ENCODE measurements around the gene SDR39U1. TPM values are rescaled to one million over a fixed set of nuclear protein-coding genes. Genes with fewer than 3 reads are reported as not detected.

The SDR39U1 gene
- total RNA-seq, 2 donors from 2014 or later, result 36.6 to 45.7 TPM

DNA sequence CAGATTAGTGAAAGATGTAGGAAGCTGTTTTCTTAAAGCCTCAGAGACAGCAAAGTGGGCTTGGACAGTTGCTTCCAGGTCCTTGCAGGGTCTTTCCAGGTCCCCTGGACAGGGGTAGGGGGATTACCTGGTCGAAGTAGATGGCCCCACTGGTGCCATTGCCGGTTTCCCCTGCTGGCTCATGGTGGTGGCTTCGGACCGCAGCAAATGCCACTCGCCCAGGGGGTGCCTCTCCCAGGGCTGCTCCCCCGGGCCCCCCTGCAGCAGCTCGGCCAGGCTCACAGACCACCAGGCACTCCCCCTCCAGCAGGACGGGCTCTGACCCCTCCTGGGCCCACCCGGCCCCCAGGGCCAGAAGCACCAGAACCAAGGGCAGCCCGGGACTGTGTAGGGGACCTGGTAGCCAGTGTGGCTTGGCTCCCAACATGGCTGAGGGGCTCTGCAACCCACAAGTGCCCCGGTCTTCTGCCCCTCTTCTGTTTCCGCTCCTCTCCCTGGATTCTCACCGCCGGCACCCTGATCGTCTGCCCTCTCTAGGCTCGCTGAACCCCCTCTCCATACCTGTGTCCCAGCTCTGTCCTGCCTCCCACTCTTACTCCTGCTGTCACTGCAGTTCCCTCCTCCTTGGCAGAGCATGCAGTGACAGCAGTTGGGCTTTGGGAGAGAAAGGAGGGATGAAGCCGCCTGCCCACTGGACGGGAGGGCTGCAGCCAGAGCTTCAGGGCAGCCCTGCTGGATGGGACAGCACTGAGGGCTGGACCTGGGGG, 13.8 kb downstream of the SDR39U1 start:
- Mint-ChIP-seq H3K27ac (peak overlapping the region; percentile 96), H3K27me3 (no peaks in the 10 kb centered on the region), H3K9me3 (peaks cover 3% of the 10 kb centered on the region), H3K4me3 (peak overlapping the region; percentile 84), H3K4me1 (peaks cover 35% of the 10 kb centered on the region), H3K36me3 (ENCODE audit: low read depth) (peaks cover 35% of the 10 kb centered on the region)
- no peak for ATAC-seq (replicated peaks)

DNA sequence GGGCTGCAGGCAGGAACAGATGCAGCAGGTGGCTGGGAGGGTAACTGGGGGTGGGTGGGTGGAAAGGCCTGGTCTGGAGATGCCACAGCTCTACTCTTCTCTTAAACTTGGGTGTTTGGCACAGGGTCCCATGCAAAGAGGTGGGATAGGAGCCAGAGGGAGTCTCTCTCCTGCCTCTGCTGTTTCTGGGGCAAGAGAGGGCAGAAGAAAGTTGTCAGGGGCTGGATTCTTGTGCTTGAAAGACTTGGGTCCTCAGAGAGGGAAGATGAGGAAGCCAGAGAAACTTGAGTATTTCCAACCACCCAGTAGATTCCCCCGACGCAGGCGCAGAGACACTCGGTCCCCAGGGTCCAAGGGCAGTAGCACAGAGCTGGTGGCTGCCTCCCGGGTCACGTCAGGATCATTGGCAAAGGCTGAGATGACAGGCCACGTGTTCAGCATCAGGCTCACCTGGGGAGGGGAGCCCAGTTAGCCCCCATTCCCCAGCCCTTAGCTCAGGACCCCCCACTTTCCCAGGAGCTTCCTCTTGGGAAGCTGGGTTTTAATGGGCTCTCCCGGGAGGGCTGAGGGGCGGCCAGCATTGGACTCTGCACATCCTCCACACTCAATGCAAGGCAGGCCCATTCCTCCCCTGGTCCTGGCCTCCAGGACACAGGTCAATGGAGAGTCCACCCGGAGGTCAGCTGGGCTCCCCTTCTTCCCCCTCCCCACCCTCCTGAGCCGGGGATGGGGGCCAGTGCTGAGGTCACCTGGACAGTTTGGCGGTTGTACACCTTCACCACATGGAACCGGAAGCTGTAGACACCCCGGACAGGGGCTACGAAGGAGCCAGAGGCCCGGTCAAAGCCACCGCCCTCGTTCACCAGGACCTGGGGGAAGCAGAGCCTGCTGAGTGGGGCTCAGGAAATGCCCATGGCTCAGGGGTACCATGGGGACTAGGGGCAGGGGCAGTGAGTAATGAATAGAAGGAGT, 14.8 kb downstream of the SDR39U1 start:
- Mint-ChIP-seq H3K27ac (peak overlapping the region; percentile 79), H3K27me3 (no peaks in the 10 kb centered on the region), H3K4me1 (peaks cover 35% of the 10 kb centered on the region), H3K36me3 (ENCODE audit: low read depth) (peaks cover 25% of the 10 kb centered on the region), H3K4me3 (peak overlapping the region; percentile 84), H3K9me3 (peaks cover 3% of the 10 kb centered on the region)
- ATAC-seq (replicated peaks), result no peak

DNA sequence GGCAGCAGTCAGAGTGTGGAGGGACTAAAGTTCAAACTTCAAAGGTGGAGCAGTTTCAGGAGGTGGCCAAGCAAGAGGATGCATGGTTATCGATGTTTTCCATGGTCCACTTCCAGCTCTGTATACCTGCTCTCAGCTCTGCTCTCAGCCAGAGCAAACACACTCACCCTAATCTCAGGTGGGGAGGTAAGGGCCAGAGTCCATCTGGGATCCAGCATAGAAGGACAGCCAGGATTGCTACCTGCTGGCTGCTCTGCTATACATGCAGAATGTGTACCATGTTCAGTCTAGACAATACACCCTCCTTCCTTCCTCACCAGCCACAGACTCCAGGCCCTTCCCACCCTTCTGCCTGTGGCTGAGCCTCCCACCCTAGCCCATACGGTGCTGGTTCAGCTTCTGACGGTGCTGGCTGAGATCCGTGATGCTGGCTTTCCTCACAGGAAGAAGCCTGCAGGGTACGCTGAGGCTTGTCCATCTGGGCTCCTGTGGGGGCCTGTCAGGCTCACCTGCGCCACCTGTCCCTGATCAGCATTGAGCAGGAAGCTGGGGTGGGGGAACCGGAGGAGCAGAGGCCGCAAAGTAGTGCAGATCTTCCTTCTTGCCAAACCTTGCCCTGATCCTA, 15.6 kb downstream of the SDR39U1 start:
- peaks cover 34% of the 10 kb centered on the region for H3K4me1 Mint-ChIP-seq

DNA sequence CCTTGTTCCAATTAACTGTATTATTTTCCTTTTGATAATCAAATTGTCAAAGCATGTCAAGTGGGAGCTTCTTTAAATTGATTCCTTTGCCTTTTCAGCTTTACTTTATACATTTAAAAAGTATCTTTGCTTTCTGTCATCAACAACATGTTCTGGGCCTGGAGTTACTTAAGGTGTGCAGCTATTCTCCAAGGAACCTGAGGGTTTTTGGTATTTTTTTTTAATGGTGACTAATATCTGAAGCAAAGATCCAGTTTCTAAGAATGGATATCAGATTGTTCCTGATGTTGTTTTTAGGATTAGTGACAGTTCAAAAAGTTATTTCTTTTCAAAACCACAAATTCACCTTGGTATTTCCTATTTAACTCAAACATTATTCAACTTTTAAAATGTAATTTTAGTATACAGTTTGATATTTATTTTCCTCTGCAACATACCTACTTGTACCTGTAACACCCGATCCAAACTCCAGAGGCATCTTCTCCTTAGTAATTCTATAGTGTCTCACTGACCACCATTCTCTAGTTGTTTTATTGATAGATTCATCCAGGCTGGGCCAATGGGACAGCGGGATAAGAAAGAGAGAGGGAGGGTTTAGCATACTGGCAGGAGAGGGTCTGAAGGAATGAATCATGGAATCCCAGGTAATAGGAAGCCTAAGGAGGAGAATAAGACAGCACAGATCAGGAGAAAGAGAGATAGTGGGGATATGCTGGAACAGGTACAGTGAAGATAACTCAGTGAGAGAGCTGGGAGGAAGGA, 16.2 kb downstream of the SDR39U1 start:
- peak overlapping the region; percentile 63 for H3K4me3 Mint-ChIP-seq
- peaks cover 27% of the 10 kb centered on the region for H3K4me1 Mint-ChIP-seq
- H3K36me3 Mint-ChIP-seq (ENCODE audit: low read depth), result peaks cover 11% of the 10 kb centered on the region
- H3K27me3 Mint-ChIP-seq, result no peaks in the 10 kb centered on the region
- peak overlapping the region; percentile 79 for H3K27ac Mint-ChIP-seq
- peaks cover 3% of the 10 kb centered on the region for H3K9me3 Mint-ChIP-seq
- ATAC-seq (replicated peaks), result no peak

More for the DNA sequence above, 15.6 kb downstream of the SDR39U1 start:
- Mint-ChIP-seq H3K27me3 (no peaks in the 10 kb centered on the region), H3K4me3 (peak overlapping the region; percentile 63), H3K36me3 (ENCODE audit: low read depth) (peaks cover 18% of the 10 kb centered on the region), H3K27ac (peak overlapping the region; percentile 79), H3K9me3 (peaks cover 3% of the 10 kb centered on the region)
- ATAC-seq (replicated peaks), result no peak

DNA sequence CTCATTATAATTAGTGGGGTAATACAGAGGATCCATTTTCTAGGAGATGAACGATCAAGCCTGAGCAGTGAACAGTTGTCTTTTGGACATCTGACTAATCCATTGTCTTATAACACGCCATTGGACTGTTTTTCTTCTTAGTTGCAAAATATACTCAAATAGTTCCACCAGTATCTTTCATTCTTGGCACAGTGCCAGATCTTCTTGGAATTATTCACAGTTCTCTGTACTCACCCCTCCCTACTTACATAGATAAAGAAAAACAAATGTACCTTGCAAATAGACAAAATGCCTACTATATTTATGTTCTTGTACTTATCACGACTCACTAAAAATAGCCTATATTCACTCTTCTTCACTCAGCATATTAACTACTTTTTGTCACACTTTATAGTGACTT, 16.9 kb downstream of the SDR39U1 start:
- peaks cover 23% of the 10 kb centered on the region for H3K4me1 Mint-ChIP-seq
- H3K9me3 Mint-ChIP-seq, result peaks cover 3% of the 10 kb centered on the region
- no peaks in the 10 kb centered on the region for H3K27me3 Mint-ChIP-seq
- H3K36me3 Mint-ChIP-seq (ENCODE audit: low read depth), result peaks cover 5% of the 10 kb centered on the region
- ATAC-seq (replicated peaks), result peak; percentile 2
- peak overlapping the region; percentile 63 for H3K4me3 Mint-ChIP-seq
- peak overlapping the region; percentile 79 for H3K27ac Mint-ChIP-seq

DNA sequence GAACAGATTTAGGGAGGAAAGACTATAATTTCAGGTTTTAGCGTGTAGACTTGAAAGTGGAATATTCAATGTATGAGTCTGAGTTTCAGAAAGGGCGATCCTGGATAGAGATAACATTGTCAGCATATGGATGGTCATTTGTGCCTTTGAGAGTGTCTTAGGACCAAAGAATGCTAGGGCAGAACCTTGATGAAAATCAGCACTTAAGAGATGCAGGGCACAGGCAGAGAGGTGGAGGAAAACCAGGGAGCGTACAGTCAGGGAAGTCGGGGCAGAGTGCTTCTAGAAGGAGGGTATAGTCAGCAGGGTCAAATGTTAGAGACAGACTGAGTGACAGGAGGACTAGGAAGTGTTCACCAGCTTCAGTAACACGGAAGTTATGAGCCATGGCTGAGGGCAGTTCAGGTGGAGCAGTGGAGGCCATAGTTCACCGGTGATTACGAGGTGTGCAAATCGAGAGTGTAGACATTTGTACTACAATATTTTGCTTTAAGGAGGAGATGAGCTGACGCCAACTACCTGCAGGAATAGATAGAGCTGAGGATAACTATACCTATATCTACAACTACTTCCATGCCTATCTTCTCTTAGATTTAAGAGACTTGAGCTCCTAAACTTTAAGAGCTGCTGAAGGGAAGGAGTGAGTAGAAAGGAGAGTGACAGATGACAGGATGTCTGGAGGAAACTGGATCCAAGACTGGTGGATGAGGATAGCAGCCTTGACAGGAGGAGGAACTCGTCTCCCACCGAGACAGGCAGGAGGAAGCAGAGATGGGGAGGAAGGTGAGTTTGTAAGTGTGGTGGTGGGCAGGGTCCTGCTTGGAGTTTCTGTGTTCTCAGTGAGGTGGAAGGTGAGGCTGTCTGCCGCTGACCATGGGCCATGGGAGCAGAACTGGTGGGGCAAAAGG, 19.6 kb downstream of the SDR39U1 start:
- peaks cover 3% of the 10 kb centered on the region for H3K9me3 Mint-ChIP-seq
- peak; percentile 35 for ATAC-seq (replicated peaks)

GRCh38 chr14:24422261-24422660, 20.3 kb downstream of the SDR39U1 start:
- H3K36me3 Mint-ChIP-seq (ENCODE audit: low read depth), result no peaks in the 10 kb centered on the region
- no peak overlapping the region for H3K4me3 Mint-ChIP-seq
- peaks cover 4% of the 10 kb centered on the region for H3K27me3 Mint-ChIP-seq
- H3K4me1 Mint-ChIP-seq, result peaks cover 17% of the 10 kb centered on the region
- no peak overlapping the region for H3K27ac Mint-ChIP-seq
- H3K9me3 Mint-ChIP-seq, result peaks cover 3% of the 10 kb centered on the region
- ATAC-seq (replicated peaks), result no peak

More for the DNA sequence above, 19.6 kb downstream of the SDR39U1 start:
- no peak overlapping the region for H3K4me3 Mint-ChIP-seq
- H3K27ac Mint-ChIP-seq, result no peak overlapping the region
- peaks cover 17% of the 10 kb centered on the region for H3K4me1 Mint-ChIP-seq
- H3K27me3 Mint-ChIP-seq, result peaks cover 4% of the 10 kb centered on the region
- no peaks in the 10 kb centered on the region for H3K36me3 Mint-ChIP-seq (ENCODE audit: low read depth)

DNA sequence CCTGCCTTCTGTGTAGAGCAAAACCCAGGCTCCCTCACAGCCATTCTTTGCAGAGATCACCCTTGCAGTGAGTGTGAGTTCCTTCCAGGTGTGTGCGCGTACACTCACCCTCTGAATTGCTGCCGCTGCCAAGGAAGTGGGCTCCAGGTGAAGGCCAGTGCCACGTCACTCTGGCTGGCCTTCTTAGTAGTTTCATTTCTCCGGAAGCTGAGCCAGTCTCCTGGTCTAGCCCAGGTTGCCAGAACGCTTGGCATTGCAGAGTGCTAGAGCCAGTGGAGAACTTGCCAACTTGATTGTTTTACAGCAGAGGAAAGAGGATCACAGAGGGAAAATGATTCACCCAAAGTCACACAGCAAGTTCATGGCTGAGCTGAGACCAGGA, 24.1 kb downstream of the SDR39U1 start:
- H3K4me1 Mint-ChIP-seq, result no peaks in the 10 kb centered on the region
- H3K27me3 Mint-ChIP-seq, result peaks cover 4% of the 10 kb centered on the region
- ATAC-seq (replicated peaks), result no peak
- H3K27ac Mint-ChIP-seq, result no peak overlapping the region
- H3K9me3 Mint-ChIP-seq, result no peaks in the 10 kb centered on the region
- no peak overlapping the region for H3K4me3 Mint-ChIP-seq
- no peaks in the 10 kb centered on the region for H3K36me3 Mint-ChIP-seq (ENCODE audit: low read depth)

DNA sequence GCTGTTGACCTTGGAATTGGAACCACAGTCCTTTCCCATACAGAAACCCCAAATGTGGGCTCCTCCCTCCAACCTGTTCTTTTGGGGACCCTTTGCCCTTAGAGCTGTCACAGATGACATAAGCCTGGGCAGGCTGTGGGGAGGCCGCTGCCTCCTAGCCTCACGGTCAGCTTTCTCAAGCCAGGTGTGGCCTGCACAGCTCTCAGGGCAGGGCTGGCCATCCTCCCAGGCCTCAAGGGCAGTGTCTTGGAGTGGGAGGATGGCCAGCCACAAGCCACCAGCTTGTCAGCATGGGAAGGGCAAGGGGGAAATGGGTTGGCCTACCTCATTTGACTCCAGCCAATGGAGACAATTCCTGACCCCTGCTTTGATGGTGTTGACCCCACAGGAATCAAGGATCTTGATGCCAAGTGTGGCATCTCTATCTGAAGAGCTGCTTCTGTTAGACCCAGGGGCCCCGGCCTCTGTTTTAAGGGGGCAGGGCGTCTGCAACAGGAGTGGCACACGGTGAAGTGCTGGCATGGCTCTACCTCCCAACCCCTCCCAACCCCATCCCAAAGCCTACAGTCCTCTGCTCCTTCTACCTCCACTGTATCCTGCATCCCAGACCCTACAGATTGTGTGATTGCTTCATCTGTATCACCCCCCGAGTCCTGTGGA, 24.6 kb downstream of the SDR39U1 start:
- Mint-ChIP-seq H3K4me1 (no peaks in the 10 kb centered on the region), H3K36me3 (ENCODE audit: low read depth) (no peaks in the 10 kb centered on the region), H3K27ac (no peak overlapping the region), H3K4me3 (no peak overlapping the region), H3K9me3 (no peaks in the 10 kb centered on the region), H3K27me3 (peaks cover 4% of the 10 kb centered on the region)
- no peak for ATAC-seq (replicated peaks)

DNA sequence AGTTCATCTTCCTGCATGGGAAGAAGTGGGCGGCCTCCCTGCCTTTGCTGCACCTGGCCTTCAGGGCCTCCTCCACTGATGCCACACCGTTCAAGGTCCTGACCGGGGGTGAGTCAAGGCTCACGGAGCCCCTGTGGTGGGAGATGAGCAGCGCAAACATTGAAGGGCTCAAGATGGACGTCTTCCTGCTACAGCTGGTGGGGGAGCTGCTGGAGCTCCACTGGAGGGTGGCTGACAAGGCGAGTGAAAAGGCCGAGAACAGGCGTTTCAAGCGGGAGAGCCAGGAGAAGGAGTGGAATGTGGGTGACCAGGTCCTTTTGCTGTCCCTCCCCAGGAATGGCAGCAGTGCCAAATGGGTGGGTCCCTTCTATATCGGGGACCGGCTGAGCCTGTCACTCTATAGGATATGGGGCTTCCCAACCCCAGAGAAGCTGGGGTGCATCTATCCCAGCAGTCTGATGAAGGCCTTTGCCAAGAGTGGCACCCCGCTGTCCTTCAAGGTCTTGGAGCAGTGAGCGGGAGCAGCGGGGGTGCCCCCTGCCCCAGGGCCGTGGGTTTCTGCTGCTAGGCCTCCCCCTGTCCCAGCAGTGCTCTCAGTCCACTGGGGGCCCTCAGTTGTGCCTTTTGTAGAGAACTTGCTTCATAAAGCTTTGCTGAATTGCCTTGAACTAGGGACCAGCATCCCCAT, 25.5 kb downstream of the SDR39U1 start:
- Mint-ChIP-seq H3K4me3 (no peak overlapping the region), H3K27ac (no peak overlapping the region), H3K36me3 (ENCODE audit: low read depth) (no peaks in the 10 kb centered on the region), H3K27me3 (peaks cover 4% of the 10 kb centered on the region), H3K9me3 (no peaks in the 10 kb centered on the region), H3K4me1 (no peaks in the 10 kb centered on the region)
- ATAC-seq (replicated peaks), result no peak

- no peak for ATAC-seq (replicated peaks)
- Mint-ChIP-seq H3K36me3 (ENCODE audit: low read depth) (no peaks in the 10 kb centered on the region), H3K9me3 (no peaks in the 10 kb centered on the region), H3K4me3 (no peak overlapping the region), H3K27ac (peak overlapping the region; percentile 30), H3K27me3 (peaks cover 4% of the 10 kb centered on the region), H3K4me1 (no peaks in the 10 kb centered on the region)
Observed at GRCh38 chr14:24416254-24416931, 26.2 kb downstream of the SDR39U1 start.
